ENCODE data around the gene PUS7L.

- TF ChIP-seq, protein P1, sequence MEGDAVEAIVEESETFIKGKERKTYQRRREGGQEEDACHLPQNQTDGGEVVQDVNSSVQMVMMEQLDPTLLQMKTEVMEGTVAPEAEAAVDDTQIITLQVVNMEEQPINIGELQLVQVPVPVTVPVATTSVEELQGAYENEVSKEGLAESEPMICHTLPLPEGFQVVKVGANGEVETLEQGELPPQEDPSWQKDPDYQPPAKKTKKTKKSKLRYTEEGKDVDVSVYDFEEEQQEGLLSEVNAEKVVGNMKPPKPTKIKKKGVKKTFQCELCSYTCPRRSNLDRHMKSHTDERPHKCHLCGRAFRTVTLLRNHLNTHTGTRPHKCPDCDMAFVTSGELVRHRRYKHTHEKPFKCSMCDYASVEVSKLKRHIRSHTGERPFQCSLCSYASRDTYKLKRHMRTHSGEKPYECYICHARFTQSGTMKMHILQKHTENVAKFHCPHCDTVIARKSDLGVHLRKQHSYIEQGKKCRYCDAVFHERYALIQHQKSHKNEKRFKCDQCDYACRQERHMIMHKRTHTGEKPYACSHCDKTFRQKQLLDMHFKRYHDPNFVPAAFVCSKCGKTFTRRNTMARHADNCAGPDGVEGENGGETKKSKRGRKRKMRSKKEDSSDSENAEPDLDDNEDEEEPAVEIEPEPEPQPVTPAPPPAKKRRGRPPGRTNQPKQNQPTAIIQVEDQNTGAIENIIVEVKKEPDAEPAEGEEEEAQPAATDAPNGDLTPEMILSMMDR (IDR thresholded peaks at IDR 0.05 in 2 of 3, conservative IDR thresholded peaks at IDR 0.05 in 1 of 3; ENCODE audit: borderline replicate concordance in 1 of 3, insufficient read depth in 1 of 3, low read depth in 2 of 3, low read length in 2 of 3), result no peak
- TF ChIP-seq POLR2AphosphoS5 (IDR thresholded peaks at IDR 0.05; ENCODE audit: low read depth, low read length) (no peak), TCF7L2 (IDR thresholded peaks at IDR 0.05; ENCODE audit: borderline replicate concordance, extremely low read depth, insufficient read depth, insufficient read length) (no peak), EZH2 (IDR thresholded peaks at IDR 0.05) (no peak), CBX3 (IDR thresholded peaks at IDR 0.05; ENCODE audit: low read depth) (no peak), EZH2phosphoT487 (IDR thresholded peaks at IDR 0.05; ENCODE audit: borderline replicate concordance) (no peak), YY1 (IDR thresholded peaks at IDR 0.05; ENCODE audit: extremely low read depth, insufficient replicate concordance, low read depth, low read length) (no peak), JUND (IDR thresholded peaks at IDR 0.05) (no peak), POLR2A (IDR thresholded peaks at IDR 0.05; ENCODE audit: borderline replicate concordance, extremely low read depth, insufficient read depth, insufficient read length) (no peak), MAX (IDR thresholded peaks at IDR 0.05) (no peak), RAD21 (IDR thresholded peaks at IDR 0.05; ENCODE audit: low read depth) (no peak), ELF1 (IDR thresholded peaks at IDR 0.05; ENCODE audit: borderline replicate concordance, low read depth) (no peak), SRF (IDR thresholded peaks at IDR 0.05; ENCODE audit: low read depth) (no peak)
- TF ChIP-seq, protein P2, sequence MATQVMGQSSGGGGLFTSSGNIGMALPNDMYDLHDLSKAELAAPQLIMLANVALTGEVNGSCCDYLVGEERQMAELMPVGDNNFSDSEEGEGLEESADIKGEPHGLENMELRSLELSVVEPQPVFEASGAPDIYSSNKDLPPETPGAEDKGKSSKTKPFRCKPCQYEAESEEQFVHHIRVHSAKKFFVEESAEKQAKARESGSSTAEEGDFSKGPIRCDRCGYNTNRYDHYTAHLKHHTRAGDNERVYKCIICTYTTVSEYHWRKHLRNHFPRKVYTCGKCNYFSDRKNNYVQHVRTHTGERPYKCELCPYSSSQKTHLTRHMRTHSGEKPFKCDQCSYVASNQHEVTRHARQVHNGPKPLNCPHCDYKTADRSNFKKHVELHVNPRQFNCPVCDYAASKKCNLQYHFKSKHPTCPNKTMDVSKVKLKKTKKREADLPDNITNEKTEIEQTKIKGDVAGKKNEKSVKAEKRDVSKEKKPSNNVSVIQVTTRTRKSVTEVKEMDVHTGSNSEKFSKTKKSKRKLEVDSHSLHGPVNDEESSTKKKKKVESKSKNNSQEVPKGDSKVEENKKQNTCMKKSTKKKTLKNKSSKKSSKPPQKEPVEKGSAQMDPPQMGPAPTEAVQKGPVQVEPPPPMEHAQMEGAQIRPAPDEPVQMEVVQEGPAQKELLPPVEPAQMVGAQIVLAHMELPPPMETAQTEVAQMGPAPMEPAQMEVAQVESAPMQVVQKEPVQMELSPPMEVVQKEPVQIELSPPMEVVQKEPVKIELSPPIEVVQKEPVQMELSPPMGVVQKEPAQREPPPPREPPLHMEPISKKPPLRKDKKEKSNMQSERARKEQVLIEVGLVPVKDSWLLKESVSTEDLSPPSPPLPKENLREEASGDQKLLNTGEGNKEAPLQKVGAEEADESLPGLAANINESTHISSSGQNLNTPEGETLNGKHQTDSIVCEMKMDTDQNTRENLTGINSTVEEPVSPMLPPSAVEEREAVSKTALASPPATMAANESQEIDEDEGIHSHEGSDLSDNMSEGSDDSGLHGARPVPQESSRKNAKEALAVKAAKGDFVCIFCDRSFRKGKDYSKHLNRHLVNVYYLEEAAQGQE (IDR thresholded peaks at IDR 0.05; ENCODE audit: low read depth), result no peak
Measured at GRCh38 chr12:43749016-43749415, 9.6 kb downstream of the PUS7L start.

Measured in HCT116 (cell line).